GM12878 (cell line): ENCODE measurements around the gene SCNN1B.

Source experiments
- CBFB ChIP-seq: IDR thresholded peaks from 2 replicates; pipeline ENCODE4 v1.6.1; 2016; ENCODE audit warnings: antibody characterized with exemption, low read depth
- SIX5 ChIP-seq: IDR thresholded peaks from 2 replicates; pipeline ENCODE4 v1.6.1; 2011; ENCODE audit warnings: mild to moderate bottlenecking, low read depth, low read length, moderate library complexity; ENCODE audit not compliant: severe bottlenecking
- TF ChIP-seq, protein P1 (sequence below), 3 experiments: IDR thresholded peaks in 2 of 3; conservative IDR thresholded peaks in 1 of 3; 2 replicates each; pipeline ENCODE4 v1.5.1; 2011; ENCODE audit warnings: low read depth in 3 of 3, low read length in 3 of 3, mild to moderate bottlenecking in 3 of 3, control low read depth in 2 of 3, moderate library complexity in 2 of 3, inconsistent platforms in 1 of 3, mixed read lengths in 1 of 3; ENCODE audit not compliant: control insufficient read depth in 2 of 3, insufficient read depth in 1 of 3; ENCODE audit errors: extremely low read depth in 1 of 3

- TF ChIP-seq, protein P1, sequence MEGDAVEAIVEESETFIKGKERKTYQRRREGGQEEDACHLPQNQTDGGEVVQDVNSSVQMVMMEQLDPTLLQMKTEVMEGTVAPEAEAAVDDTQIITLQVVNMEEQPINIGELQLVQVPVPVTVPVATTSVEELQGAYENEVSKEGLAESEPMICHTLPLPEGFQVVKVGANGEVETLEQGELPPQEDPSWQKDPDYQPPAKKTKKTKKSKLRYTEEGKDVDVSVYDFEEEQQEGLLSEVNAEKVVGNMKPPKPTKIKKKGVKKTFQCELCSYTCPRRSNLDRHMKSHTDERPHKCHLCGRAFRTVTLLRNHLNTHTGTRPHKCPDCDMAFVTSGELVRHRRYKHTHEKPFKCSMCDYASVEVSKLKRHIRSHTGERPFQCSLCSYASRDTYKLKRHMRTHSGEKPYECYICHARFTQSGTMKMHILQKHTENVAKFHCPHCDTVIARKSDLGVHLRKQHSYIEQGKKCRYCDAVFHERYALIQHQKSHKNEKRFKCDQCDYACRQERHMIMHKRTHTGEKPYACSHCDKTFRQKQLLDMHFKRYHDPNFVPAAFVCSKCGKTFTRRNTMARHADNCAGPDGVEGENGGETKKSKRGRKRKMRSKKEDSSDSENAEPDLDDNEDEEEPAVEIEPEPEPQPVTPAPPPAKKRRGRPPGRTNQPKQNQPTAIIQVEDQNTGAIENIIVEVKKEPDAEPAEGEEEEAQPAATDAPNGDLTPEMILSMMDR (IDR thresholded peaks at IDR 0.05 in 2 of 3, conservative IDR thresholded peaks at IDR 0.05 in 1 of 3; ENCODE audit: control insufficient read depth in 2 of 3, extremely low read depth in 1 of 3, insufficient read depth in 1 of 3, low read depth in 3 of 3, low read length in 3 of 3), result no peak
- TF ChIP-seq SIX5, result no peak
- no peak for TF ChIP-seq CBFB
Observed at GRCh38 chr16:23254338-23254737, 47.8 kb upstream of the SCNN1B start.
